ENCODE results near the gene EFNA5.

DNA sequence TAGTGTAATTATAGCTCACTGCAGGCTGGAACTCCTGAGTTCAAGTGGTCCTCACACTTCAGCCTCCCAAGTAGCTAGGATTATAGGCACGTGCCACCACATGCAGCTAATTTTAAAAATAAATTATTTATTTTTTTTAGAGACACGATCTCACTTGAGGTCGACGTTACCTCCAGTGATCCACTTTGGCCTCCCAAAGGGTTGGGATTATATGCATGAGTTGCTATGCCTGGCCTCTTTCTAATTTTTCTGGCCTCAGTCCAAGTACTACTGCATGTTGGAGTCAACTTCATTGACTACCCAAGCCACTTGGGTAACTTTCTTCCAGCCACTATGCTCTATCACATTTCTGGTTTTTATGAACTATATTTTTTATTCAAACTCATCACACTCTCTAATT lies 148.3 kb downstream of the EFNA5 start:
- TF ChIP-seq, protein P1, sequence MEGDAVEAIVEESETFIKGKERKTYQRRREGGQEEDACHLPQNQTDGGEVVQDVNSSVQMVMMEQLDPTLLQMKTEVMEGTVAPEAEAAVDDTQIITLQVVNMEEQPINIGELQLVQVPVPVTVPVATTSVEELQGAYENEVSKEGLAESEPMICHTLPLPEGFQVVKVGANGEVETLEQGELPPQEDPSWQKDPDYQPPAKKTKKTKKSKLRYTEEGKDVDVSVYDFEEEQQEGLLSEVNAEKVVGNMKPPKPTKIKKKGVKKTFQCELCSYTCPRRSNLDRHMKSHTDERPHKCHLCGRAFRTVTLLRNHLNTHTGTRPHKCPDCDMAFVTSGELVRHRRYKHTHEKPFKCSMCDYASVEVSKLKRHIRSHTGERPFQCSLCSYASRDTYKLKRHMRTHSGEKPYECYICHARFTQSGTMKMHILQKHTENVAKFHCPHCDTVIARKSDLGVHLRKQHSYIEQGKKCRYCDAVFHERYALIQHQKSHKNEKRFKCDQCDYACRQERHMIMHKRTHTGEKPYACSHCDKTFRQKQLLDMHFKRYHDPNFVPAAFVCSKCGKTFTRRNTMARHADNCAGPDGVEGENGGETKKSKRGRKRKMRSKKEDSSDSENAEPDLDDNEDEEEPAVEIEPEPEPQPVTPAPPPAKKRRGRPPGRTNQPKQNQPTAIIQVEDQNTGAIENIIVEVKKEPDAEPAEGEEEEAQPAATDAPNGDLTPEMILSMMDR (IDR thresholded peaks at IDR 0.05 in 2 of 3, conservative IDR thresholded peaks at IDR 0.05 in 1 of 3; ENCODE audit: control insufficient read depth in 2 of 3, extremely low read depth in 1 of 3, insufficient read depth in 1 of 3, low read depth in 3 of 3, low read length in 3 of 3): no peak
- TF ChIP-seq, protein P2, sequence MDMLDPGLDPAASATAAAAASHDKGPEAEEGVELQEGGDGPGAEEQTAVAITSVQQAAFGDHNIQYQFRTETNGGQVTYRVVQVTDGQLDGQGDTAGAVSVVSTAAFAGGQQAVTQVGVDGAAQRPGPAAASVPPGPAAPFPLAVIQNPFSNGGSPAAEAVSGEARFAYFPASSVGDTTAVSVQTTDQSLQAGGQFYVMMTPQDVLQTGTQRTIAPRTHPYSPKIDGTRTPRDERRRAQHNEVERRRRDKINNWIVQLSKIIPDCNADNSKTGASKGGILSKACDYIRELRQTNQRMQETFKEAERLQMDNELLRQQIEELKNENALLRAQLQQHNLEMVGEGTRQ (IDR thresholded peaks at IDR 0.05; ENCODE audit: borderline replicate concordance, low read depth, low read length): no peak
- no peak for TF ChIP-seq NFYB (IDR thresholded peaks at IDR 0.05; ENCODE audit: insufficient read depth, low read depth, low read length)
- no peak for TF ChIP-seq ZNF207 (IDR thresholded peaks at IDR 0.05; ENCODE audit: borderline replicate concordance)
- no peak for TF ChIP-seq EZH2 (IDR thresholded peaks at IDR 0.05; ENCODE audit: borderline replicate concordance, control insufficient read depth, low read depth, low read length)
- TF ChIP-seq POLR2A (IDR thresholded peaks at IDR 0.05; ENCODE audit: low read depth, low read length): no peak
